SK-N-DZ (cell line): ENCODE data around the gene AKAP11. TPM values are rescaled to one million over a fixed set of nuclear protein-coding genes. Genes with fewer than 3 reads are reported as not detected.
"Not testable (repeated sequence)": the region's sequence is repeated elsewhere in the genome, so short reads cannot be mapped to it uniquely, and the experiment has no call there.

ENCODE experiments used
- DNase-seq: peaks from one replicate; pipeline ENCODE4 v3.0.0-alpha.2; 2015; ENCODE audit warnings: low spot score
- polyA plus RNA-seq, 2 experiments: library from polyadenylated mRNA; depleted of rRNA; stranded (reverse); fragments of >200 nt; gene quantifications; 2 replicates each; pipeline ENCODE4 v1.2.3, GENCODE V29; 2014

Gene AKAP11
- 16.5 and 16.7 TPM in 2 replicates for polyA plus RNA-seq (2014; cell fraction: cytosol; rRNA removed)
- 11.9 and 15.9 TPM in 2 replicates for polyA plus RNA-seq (2014; cell fraction: nucleus; rRNA removed)

DNA sequence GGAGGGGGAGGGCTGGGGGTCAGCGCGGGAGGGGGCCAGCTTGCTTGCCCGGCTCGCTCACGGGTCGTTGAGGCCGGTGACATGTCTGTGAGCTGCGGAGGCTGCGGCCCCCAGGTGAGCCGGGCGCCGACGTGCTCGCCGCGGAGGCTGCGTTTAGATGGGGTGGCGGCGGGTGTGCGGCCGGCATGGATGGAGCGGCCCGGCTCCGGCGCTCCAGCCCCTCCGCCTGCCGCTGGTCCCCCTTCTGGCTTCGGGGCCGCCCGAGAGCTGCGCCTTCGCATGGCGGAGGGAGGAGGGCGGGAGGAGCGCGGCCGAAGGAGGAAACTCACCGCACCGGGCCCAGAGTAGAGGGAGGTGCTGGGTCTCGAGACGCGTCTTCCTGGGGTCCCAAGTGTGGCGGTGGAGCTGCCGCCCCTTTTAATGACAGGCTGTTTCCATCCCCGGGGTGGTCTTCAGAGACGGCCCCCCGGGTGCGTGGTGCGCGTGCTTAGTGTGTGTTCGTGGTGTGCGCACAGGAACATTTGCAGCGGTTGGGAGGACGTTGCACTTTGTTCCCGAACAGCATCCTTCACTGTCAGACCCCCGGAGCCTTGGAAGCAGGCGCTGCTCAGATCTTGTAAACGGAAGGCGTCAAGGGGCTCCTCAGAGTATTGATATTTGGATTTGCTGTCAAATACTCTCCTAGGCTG is at the start of gene AKAP11:
AKAP11 (plus strand) TSS at position 38 of the 689 bp plus-strand sequence. CDS start 14,197 bp downstream, outside the sequence.
- DNase-seq: peak; percentile 73

GRCh38 chr13:42223681-42224080 is 48.3 kb upstream of the AKAP11 start:
- DNase-seq: no peak

GRCh38 chr13:42225051-42225450 is 46.9 kb upstream of the AKAP11 start:
- DNase-seq: no peak

- DNase-seq: not testable (repeated sequence)
Observed at GRCh38 chr13:42226759-42227158, 45.2 kb upstream of the AKAP11 start.

DNA sequence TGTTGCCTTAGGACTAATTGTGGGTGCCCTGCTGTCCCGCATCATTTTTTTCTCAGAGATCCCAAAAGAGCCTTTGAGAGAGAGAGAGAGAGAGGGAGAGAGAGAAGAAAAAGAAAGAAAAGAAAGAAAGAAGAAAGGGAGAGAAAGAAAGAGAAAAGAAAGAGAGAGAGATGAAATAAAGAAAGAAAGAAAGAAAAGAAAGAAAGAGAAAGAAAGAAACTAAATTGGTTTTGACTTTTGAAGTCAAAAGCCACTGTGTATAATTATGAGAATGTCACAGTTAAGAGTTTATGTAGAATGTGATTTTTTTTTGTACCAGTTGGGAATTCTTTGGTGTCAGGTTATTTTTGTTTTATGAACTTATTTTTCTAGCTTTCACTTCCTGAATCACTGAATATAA is 43.4 kb upstream of the AKAP11 start:
- DNase-seq: no peak

DNA sequence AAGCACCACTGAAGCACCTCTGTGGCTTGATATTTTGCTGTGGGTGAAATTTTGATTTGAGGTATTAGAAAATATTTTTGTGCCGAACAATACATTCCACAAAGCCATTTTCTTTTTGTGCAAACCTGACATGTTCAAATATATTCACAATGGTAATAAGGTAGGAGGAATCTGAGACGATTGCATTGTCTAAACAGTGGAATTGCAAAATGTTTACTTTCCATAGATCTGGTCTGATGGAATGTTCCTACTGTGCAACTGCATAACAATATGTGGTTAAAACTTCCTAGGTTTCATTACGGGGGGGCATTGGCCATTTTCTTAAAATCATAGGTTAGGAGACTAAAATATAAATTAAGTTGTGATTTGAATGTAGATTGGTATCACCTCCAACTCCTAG is 42.7 kb upstream of the AKAP11 start:
- DNase-seq: no peak

DNA sequence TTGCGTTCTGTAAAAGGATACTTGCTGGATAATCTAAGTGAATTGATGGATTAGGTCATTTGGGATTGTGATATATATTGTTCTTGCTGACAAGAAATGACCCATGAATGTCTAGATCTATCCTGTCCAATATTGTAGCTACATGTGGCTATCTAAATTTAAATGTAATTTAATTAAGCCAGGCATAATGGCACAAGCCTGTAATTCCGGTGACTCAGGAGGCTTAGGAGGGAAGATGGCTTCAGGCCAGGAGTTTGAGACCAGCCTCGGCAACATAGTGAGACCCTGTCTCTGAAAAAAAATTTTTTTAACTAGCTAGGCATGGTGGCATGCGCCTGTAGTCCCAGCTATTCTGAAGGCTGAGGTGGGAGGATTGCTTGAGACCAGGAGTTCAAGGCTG is 39.3 kb upstream of the AKAP11 start:
- DNase-seq: no peak

DNA sequence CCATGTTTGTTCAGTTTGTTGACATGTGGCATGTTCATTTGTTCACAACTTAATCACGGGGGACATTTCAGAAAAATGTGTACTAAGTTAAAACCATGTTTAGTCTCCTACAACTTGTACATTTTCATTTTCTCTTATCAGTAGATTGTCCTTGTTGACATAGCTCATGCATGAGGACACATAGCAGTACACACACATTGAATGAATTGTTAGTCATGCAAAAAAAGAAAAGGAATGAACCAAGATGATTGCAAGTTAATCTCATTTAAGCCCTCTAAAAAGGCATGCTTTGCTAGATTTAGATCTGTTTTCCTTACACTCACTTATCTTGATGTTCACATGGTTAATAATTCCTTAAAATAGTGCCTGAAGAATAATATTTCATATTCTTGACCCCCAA is 38.2 kb upstream of the AKAP11 start:
- no peak for DNase-seq

GRCh38 chr13:42239161-42239560 is 32.8 kb upstream of the AKAP11 start:
- no peak for DNase-seq

- no peak for DNase-seq
Observed at GRCh38 chr13:42239644-42240043, 32.3 kb upstream of the AKAP11 start.

- no peak for DNase-seq
Observed at GRCh38 chr13:42246541-42246940, 25.4 kb upstream of the AKAP11 start.

DNA sequence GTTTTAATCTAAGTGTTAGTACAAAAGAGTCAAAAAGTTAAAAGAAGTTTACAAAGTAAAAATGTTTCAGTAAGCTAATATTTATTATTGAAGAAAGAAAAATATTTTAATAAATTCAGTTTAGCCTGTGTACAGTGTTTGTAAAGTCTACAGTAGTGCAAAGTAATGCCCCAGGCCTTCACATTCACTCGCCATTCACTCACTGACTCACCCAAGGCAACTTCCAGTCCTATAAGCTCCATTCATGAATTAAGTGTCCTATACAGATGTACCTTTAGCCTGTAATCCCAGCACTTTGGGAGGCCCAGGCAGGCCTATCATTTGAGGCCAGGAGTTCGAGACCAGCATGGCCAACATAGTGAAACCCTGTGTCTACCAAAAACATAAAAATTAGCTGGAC is 24.1 kb upstream of the AKAP11 start:
- DNase-seq: no peak

DNA sequence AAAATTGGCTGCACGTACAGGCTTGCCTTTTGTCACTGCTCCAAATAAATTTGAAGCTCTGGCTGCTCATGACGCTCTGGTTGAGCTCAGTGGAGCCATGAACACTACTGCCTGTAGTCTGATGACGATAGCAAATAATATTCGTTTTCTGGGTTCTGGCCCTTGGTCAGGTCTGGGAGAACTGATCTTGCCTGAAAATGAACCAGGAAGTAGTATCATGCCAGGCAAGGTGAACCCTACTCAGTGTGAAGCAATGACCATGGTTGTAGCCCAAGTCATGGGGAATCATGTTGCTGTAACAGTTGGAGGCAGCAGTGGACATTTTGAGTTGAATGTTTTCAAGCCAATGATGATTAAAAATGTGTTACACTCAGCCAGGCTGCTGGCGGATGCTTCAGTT is 16.1 kb upstream of the AKAP11 start:
- no peak for DNase-seq

DNA sequence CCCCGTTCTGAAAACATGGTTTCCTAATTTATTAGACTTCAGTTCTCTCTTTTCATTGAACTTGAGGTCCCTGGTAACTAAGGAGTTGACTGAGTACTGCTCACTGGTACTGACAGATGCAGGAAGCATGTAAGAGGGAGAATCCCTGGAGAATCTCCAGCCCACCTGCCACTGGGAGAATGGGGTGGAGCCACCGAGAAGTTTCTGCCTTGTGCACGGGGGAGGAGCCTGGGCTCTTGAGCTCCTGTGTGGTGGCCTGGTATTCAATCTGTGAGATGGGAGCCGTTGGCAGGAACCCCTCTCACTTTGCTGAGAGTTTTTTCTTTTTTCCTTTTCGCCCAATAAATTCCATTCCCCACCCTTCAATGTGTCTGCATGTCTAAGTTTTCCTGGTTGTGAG is 13.2 kb upstream of the AKAP11 start:
- peak; percentile 73 for DNase-seq

GRCh38 chr13:42259515-42259914 is 12.4 kb upstream of the AKAP11 start:
- DNase-seq: no peak

DNA sequence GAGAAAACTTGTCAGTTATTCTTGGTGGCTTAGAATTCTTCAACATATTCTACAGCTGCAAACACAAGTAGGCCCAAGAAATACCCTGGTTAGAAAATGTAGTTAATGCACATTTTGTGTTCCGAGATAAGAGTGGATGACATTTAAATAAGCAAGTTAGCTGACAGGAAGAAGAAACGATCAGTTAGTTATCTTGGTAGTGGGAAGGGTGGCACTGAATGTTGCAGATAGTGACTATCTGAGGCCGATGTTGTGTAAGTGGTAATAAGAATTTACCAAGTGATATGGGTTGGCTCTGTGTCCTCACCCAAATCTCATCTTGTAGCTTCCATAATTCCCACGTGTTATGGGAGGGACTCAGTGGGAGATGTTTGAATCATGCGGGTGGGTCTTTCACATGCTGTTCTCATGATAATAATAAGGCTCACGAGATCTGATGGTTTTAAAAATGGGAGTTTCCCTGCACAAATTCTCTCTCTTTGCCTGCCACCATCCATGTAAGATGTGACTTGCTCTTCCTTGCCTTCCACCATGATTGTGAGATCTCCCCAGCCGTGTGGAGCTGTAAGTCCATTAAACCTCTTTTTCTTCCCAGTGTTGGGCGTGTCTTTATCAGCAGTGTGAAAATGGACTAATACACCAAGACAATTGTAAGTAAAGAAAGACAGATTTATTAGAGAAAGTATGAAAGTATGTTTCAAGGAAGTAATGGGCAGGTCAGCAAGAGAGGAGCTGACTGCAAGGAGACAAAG is 10.9 kb upstream of the AKAP11 start:
- no peak for DNase-seq

- DNase-seq: no peak
Observed at GRCh38 chr13:42266473-42266872, 5.5 kb upstream of the AKAP11 start.

- DNase-seq: no peak
Observed at GRCh38 chr13:42270160-42270856, 1.6 kb upstream of the AKAP11 start.

DNA sequence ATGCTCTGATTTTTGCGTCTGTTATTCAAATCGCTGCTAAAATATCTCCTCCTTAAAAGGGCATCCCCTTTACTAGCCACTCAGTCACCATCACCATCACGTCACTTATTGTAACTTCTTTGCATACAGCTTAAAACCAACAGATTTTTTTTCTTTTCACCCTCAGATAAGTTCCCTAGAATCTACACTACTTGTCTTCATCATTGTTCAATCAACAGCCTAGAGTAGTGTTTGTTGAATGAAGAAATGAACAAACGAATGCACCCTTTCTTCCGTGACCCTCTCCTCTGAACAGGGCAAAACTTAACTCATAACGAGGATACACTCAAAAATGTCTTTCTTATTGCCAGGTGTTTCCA is 1.1 kb upstream of the AKAP11 start:
- no peak for DNase-seq

GRCh38 chr13:42271337-42272114 is 426 bp upstream of the AKAP11 start:
- peak; percentile 99 for DNase-seq

DNA sequence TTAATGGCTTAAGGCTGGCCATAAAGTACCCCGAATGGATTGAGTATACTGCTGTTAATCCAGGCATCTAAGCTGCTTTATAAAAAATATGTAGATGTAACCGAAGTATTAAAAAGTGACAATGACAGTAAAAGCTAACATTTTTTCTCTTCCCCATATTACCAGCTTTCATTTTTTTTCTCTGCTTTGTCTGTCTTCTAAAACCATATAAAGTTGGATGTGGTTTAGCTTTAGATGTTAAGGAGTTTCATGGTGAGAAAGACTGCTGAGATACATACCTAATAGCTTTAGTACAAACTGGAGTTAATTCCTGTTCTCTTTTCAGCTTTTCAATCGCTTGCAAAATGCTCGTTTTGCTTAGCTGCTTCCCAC is 838 bp downstream of the AKAP11 start:
- DNase-seq: no peak
